ENCODE results near the gene SFI1. TPM values are rescaled to one million over a fixed set of nuclear protein-coding genes. Genes with fewer than 3 reads are reported as not detected.

Gene SFI1
- total RNA-seq, 1 experiment from 2014 or later = 53.1 TPM

GRCh38 chr22:31661851-31662667 lies 165.7 kb downstream of the SFI1 start, which contains the start of gene PISD (continued):
- TF ChIP-seq ATF3 (IDR thresholded peaks at IDR 0.05) (no peak), EGR1 (IDR thresholded peaks at IDR 0.05; ENCODE audit: low read depth) (peak; percentile 59; the same call in 1 of the 2 replicates), REST (IDR thresholded peaks at IDR 0.05; ENCODE audit: low read depth) (no peak), EZH2phosphoT487 (IDR thresholded peaks at IDR 0.05; ENCODE audit: borderline replicate concordance) (no peak), TCF7L2 (IDR thresholded peaks at IDR 0.05; ENCODE audit: borderline replicate concordance, extremely low read depth, insufficient read depth, insufficient read length) (no peak), CTCF (IDR thresholded peaks at IDR 0.05 in 2 of 3, conservative IDR thresholded peaks at IDR 0.05 in 1 of 3; ENCODE audit: borderline replicate concordance in 1 of 3, insufficient read depth in 1 of 3, low read depth in 2 of 3, low read length in 2 of 3) (no peak), ELF1 (IDR thresholded peaks at IDR 0.05; ENCODE audit: borderline replicate concordance, low read depth) (no peak), SRF (IDR thresholded peaks at IDR 0.05; ENCODE audit: low read depth) (peak; percentile 85), RAD21 (IDR thresholded peaks at IDR 0.05; ENCODE audit: low read depth) (no peak)

Measured in HCT116 (cell line).